ENCODE data around the gene FCER2. TPM values are rescaled to one million over a fixed set of nuclear protein-coding genes. Genes with fewer than 3 reads are reported as not detected.

FCER2 gene
- total RNA-seq, 1 donor from 2014 or later = not detected

DNA sequence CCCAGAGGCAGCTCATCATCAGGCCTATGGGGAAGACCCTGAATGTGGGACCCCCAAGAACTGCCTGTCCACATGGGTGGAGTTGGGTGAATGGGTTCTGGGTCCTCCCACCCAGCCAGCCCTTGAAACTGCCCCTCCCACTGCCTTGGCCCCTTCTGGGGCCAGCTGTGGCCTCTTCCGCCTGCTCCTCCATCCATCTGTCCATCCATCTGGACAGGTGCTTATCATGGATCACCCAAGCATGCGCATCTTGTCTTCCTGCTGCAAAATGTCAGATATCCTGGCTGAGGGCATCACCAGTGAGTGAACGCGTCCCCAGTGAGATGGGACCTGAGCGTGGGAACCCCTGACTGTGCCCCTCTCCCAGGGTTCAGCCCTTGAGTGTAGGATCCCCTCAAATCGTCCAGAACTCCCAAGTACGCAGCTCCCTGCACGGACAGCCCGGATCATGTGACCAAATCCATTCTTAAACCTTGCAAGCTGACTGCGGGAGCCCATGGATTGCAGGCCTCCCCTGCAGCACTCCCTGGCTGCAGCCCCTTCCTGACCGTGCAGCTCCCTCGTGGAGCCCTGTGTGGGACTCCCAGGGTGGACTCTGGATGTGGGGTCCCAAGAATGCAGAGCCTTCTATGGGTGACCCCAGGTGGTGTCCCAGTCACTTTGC is 63.0 kb downstream of the FCER2 start:
- H3K27ac Mint-ChIP-seq (ENCODE audit: unreplicated experiment) = no peak overlapping the region

More for the DNA sequence above, 63.0 kb downstream of the FCER2 start:
- Mint-ChIP-seq H3K27me3 (ENCODE audit: unreplicated experiment) (peaks cover 16% of the 10 kb centered on the region), H3K4me3 (ENCODE audit: unreplicated experiment) (no peak overlapping the region), H3K9me3 (ENCODE audit: unreplicated experiment) (no peaks in the 10 kb centered on the region), H3K36me3 (ENCODE audit: unreplicated experiment) (no peaks in the 10 kb centered on the region), H3K4me1 (ENCODE audit: unreplicated experiment) (no peaks in the 10 kb centered on the region)
- no peak for DNase-seq (ENCODE audit: extremely low spot score, unreplicated experiment)
- TF ChIP-seq, protein P1, sequence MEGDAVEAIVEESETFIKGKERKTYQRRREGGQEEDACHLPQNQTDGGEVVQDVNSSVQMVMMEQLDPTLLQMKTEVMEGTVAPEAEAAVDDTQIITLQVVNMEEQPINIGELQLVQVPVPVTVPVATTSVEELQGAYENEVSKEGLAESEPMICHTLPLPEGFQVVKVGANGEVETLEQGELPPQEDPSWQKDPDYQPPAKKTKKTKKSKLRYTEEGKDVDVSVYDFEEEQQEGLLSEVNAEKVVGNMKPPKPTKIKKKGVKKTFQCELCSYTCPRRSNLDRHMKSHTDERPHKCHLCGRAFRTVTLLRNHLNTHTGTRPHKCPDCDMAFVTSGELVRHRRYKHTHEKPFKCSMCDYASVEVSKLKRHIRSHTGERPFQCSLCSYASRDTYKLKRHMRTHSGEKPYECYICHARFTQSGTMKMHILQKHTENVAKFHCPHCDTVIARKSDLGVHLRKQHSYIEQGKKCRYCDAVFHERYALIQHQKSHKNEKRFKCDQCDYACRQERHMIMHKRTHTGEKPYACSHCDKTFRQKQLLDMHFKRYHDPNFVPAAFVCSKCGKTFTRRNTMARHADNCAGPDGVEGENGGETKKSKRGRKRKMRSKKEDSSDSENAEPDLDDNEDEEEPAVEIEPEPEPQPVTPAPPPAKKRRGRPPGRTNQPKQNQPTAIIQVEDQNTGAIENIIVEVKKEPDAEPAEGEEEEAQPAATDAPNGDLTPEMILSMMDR (IDR thresholded peaks at IDR 0.05) = no peak

Other genes starting within 250 kb of the FCER2 start
- gene PEX11G, start 213.1 kb downstream of the FCER2 start, total RNA-seq = 2.1 and 2.5 TPM in 2 replicates
- gene ZNF358, start 186.0 kb downstream of the FCER2 start, total RNA-seq = 84.4 and 93.5 TPM in 2 replicates
- gene MCOLN1, start 179.5 kb downstream of the FCER2 start, total RNA-seq = 33.3 and 39.2 TPM in 2 replicates
- 107 and 129 TPM in 2 replicates for gene PNPLA6, start 166.4 kb downstream of the FCER2 start, total RNA-seq
- gene CAMSAP3, start 106.3 kb downstream of the FCER2 start, total RNA-seq = 0.57 and 1.1 TPM in 2 replicates
- gene XAB2, start 72.6 kb downstream of the FCER2 start, total RNA-seq = 40.9 and 41.7 TPM in 2 replicates
- 89.7 and 122 TPM in 2 replicates for gene PET100, start 72.3 kb downstream of the FCER2 start, total RNA-seq
- gene PCP2, start 68.4 kb downstream of the FCER2 start, total RNA-seq = not detected in 2 replicates
- 11.6 and 13.6 TPM in 2 replicates for gene STXBP2, start 65.0 kb downstream of the FCER2 start, total RNA-seq
- not detected in 2 replicates for gene RETN, start 33.1 kb downstream of the FCER2 start, total RNA-seq
- gene MCEMP1, start 25.0 kb downstream of the FCER2 start, total RNA-seq = not detected in 2 replicates
- 105 and 108 TPM in 2 replicates for gene TRAPPC5, start 21.3 kb downstream of the FCER2 start, total RNA-seq
- not detected in 2 replicates for gene CLEC4G, start 30.0 kb upstream of the FCER2 start, total RNA-seq
- gene CD209, start 45.4 kb upstream of the FCER2 start, total RNA-seq = not detected in 2 replicates
- gene CLEC4M, start 61.1 kb upstream of the FCER2 start, total RNA-seq = not detected in 2 replicates
- 27.3 and 27.6 TPM in 2 replicates for gene EVI5L, start 128.1 kb upstream of the FCER2 start, total RNA-seq
- 0.24 and 0.51 TPM in 2 replicates for gene PRR36, start 172.3 kb upstream of the FCER2 start, total RNA-seq
- 3.3 and 3.5 TPM in 2 replicates for gene LRRC8E, start 186.4 kb upstream of the FCER2 start, total RNA-seq
- gene MAP2K7, start 201.7 kb upstream of the FCER2 start, total RNA-seq = 34.4 and 42.1 TPM in 2 replicates
- gene TGFBR3L, start 212.7 kb upstream of the FCER2 start, total RNA-seq = 2.3 and 2.6 TPM in 2 replicates
- gene SNAPC2, start 218.2 kb upstream of the FCER2 start, total RNA-seq = 19.6 and 21.9 TPM in 2 replicates
- 28.7 and 28.8 TPM in 2 replicates for gene CTXN1, start 224.0 kb upstream of the FCER2 start, total RNA-seq
- gene TIMM44, start 241.5 kb upstream of the FCER2 start, total RNA-seq = 69.4 and 73.4 TPM in 2 replicates

All from osteocyte (in vitro differentiated cells).